Inflammatory macrophage treated with lipopolysaccharide for 1 hour (primary cell): ENCODE results near the gene ZNRF4.
"Not testable (repeated sequence)": the region's sequence is repeated elsewhere in the genome, so short reads cannot be mapped to it uniquely, and the experiment has no call there.

Source experiments
- DNase-seq, 2 donors: peaks; one replicate each; pipeline ENCODE4 v3.0.0-alpha.2; 2020 to 2022

ZNRF4 gene

DNA sequence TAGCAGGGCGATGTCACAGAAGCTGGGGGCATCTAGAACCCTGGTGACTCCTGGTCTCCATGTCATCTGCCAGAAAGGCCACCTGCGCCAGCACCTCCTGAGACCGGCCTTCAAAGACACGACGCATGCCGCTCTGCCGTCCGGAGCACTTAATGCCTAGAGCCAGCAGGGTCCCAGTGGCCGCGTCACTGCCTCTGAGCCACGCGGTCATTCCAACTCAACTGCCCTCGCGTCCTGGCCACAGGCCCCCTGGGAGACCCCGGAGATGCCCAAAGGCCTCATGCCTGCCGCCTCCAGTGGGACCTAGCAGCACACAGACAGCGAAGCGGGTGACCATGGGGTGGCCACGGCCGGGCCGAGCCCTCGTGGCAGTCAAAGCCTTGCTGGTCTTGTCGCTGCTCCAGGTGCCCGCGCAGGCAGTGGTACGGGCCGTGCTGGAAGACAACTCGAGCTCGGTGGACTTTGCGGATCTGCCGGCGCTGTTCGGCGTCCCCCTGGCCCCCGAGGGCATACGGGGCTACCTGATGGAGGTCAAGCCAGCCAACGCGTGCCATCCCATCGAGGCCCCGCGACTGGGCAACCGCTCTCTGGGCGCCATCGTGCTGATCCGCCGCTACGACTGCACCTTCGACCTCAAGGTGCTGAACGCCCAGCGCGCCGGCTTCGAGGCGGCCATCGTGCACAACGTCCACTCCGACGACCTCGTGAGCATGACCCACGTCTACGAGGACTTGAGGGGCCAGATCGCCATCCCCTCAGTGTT is at the start of gene ZNRF4:
Gene ZNRF4 (plus strand): TSS at position 51 of the 763 bp plus-strand sequence. CDS start 75 bp downstream, at position 126.
- DNase-seq, result no peak

- not testable (repeated sequence) for DNase-seq
These were observed 49.0 kb upstream of the ZNRF4 start for GRCh38 chr19:5406198-5406597.

GRCh38 chr19:5406816-5407215 is 48.4 kb upstream of the ZNRF4 start:
- DNase-seq, result no peak

DNA sequence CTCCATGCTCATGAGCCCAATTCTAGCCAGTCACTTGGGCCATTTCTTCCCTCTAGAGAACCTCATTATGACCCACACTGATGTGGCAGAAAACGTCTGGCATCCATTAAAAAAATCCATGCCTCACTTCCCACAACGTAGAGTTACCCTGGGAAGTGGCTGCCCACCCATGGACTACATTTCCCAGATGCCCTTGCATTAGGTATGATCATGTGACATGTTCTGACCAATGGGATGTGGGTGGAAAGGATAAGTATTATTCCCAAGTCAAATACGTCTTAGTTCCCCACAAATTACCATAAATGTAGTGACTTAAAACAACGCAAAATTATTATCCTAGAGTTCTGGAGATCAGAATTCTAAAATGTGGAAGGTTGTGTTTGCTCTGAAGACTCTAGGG is 47.9 kb upstream of the ZNRF4 start:
- peak in 1 of 2 donors; percentile 1 for DNase-seq

DNA sequence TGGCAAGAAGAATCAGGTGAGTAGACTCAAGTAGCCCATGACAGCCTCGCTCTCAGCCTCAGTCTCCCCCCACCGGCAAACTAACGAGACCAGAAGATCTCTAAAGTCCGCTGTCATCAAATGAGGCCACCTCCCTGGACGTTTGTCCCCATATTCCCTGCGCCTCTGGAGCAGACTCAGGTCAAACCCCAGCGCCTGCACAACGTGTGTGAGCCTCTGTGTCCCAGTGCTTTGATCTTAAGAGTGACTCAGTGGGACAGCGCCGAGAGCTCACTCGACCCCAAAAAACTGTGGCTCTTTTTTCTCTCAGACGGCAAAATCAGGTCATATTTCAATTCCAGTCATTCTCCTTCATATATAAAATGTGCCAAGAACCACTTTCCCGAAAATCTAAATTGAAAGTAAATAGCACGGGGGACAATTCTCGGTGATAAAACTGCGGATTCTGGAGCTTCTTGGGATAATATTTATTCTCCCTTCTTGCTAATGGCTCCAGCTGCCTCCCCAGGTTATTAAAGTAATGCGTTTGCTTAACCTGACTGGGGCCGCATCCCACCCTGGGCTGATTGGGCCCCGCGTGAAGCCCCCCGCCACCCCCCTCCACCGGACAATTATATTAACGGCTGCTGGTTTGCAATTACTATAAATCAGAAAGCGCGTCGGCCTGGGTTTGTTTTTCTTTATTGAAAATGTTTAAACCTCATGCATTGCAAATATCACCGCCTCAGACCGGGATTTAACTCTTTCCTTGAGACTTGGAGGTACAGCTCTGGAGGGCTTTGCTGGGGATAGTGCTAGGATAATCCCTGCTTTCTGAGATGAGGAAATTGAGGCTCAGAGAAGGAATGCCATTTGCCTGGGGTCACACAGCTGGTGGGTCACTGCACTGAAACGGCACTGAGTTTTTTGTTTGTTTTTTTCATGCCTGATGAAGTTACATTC is 37.5 kb upstream of the ZNRF4 start:
- no peak for DNase-seq

- DNase-seq, result no peak
These were observed 36.5 kb upstream of the ZNRF4 start for GRCh38 chr19:5418677-5419076.

DNA sequence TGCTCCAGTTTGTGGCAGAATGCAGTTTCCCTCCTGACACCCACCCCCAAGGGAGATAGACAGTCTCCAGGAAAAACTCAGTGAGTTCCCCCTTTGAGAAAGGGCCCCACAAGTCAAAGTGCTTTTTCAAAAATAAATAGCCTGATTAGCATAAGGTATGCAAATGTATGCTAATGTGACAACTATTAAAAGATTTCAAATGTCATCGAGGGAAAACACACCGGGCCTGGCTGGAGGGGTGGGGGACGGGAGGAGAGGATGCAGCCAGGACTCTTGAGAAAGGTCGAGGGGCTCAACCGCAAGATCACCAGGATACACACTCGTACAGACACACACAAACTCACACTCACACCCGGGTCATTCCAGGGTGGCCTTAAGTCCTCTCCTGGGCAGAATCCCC is 34.3 kb upstream of the ZNRF4 start:
- no peak for DNase-seq

- no peak for DNase-seq
These were observed 31.6 kb upstream of the ZNRF4 start for GRCh38 chr19:5423567-5424125.

- DNase-seq, result no peak
These were observed 30.8 kb upstream of the ZNRF4 start for GRCh38 chr19:5424192-5424973.

GRCh38 chr19:5425260-5425659 is 30.0 kb upstream of the ZNRF4 start:
- DNase-seq, result no peak

DNA sequence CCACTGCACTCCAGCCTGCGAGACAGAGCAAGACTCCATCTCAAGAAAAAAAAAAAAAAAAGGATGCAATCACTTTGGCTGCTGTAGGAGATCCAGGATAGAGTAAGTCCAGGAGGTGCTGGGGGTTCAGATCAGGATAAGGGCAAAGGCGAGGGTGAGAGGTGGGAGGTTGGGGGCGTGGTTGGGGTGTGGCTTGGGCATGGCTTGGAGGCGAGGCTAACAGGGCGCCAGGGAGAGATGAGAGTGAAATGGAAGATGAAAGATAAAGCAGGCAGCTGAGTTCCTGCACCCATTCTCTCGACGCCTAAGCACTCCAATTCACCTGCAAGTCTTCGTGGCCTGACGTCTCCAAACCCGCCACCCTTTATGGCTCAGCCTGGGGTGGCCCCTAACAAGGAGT is 25.0 kb upstream of the ZNRF4 start:
- no peak for DNase-seq

GRCh38 chr19:5432687-5433086 is 22.5 kb upstream of the ZNRF4 start:
- DNase-seq, result no peak

DNA sequence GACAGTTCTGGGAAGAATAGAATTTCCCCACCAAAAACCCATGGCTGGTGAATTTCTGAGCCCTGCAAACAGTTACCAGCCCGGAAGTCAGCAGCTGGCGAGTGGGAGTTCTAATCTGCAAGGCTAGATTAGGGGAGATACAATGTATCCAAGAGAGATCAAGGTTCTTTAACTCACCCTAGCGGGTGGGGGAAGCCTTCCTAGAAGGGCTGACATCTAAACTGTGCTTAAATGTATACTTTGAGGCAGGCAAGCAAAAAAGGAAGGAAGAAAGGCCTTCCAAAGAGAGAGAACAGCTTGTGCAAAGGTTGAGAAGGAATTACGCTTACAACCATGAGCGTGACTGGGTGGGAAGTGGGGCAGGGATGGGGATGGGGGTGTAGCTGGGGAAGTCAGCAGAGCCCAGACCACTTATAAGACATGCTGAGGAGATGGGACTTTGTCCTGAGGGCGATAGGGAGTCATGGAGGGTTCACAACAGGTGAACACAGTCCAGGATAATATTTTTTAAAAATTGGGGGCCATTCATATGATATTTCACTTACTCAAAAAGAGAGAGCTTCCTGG is 20.8 kb upstream of the ZNRF4 start:
- no peak for DNase-seq

DNA sequence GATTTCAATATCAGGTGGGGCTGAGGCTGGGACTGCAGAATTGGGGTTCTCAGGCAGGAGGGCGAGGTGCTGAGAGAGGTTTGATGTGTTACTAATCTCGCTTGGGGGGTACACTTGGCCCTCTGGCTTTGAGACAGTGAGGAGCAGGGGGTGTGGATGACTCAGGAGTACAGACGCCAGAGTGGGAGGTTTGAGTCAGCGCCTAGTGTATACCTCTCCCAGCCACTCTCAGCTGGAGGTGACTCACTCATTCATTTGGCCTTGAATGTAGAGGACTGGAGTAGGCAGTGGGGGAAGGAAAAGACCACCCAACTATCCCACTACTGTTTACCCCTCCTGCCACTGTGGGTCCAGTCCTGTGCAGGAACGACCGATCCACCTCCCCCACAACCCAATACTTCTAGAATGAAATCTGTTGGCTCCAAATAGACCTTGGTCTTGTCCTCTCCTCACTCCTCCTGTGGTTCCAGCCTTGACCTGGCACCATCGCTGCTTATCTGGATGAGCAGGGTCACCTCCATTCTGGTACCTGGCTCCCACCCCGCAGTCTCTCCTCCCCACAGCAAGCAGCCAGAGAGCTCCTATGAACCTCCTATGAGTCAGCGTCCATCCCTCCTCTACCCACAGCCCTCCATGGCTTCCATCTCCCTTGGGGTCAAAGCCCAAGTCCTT is 20.1 kb upstream of the ZNRF4 start:
- peak in 1 of 2 donors; percentile 22 for DNase-seq

GRCh38 chr19:5435642-5436017 is 19.6 kb upstream of the ZNRF4 start:
- no peak for DNase-seq

- DNase-seq, result no peak
These were observed 18.9 kb upstream of the ZNRF4 start for GRCh38 chr19:5436106-5436947.

- DNase-seq, result no peak
These were observed 18.3 kb upstream of the ZNRF4 start for GRCh38 chr19:5436948-5437306.

DNA sequence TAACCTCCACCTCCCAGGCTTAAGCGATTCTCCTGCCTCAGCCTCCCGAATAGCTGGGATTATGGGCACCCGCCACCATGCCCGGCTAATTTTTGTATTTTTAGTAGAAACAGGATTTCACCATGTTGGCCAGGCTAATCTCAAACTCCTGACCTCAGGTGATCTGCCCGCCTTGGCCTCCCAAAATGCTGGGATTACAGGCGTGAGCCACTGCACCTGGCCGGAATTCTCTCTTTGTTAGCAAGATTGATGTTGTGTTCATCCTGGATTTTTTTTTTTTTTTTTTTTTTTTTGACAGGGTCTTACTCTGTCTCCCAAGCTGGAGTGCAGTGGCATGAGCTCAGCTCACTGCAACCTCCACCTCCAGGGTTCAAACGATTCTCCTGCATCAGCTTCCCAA is 16.5 kb upstream of the ZNRF4 start:
- DNase-seq, result not testable (repeated sequence)

DNA sequence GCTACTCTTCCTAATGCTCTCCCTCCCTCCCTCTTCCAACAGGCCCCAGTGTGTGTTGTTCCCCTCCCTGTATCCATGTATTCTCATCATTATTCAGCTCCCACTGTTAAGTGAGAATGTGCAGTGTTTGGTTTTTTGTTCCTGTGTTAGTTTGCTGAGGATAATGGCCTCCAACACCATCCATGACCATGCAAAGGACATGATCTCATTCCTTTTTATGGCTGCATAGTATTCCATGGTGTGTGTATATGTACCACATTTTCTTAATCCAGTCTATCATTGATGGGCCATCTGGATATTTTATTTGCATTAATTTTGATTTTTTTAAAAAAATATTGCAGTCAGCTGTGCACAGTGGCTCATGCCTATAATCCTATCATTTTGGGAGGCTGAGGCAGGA is 15.8 kb upstream of the ZNRF4 start:
- no peak for DNase-seq

GRCh38 chr19:5440299-5440698 is 14.9 kb upstream of the ZNRF4 start:
- DNase-seq, result no peak

GRCh38 chr19:5443723-5444122 is 11.5 kb upstream of the ZNRF4 start:
- no peak for DNase-seq
